Measurements from ENCODE around the gene GPI. TPM values are rescaled to one million over a fixed set of nuclear protein-coding genes. Genes with fewer than 3 reads are reported as not detected.

Gene GPI
- total RNA-seq, 1 experiment from 2014 or later, result 370 TPM

DNA sequence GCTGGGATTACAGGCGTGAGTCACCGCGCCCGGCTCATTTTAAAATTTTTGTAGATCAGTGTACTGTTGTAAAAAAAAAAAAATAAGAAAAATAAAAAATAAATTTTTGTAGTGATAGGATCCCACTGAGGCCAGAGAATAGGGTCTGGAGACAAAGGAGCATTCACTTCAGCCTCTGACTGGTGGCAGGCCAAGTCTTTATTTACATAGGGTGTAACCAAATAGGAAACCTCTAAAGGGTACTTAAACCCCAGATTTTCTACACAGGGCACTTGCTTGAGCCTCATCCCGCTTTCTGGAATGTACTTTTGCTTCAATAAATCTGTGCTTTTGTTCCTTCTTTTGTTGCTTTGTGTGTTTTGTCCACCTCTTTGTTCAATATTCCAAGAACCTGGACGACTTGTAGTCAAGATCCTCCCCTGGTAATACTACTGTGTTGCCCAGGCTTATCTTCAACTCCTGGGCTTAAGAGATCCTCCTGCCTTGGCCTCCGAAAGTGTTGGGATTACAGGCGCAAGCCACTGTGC is 37.1 kb downstream of the GPI start:
- 0 out of 2 replicates have a peak, but pooled peaks cover 3% of the 10 kb centered on the region for H3K4me1 ChIP-seq (ENCODE audit: control insufficient read depth, insufficient read depth, low read length)
- H3K9me3 ChIP-seq (ENCODE audit: control insufficient read depth, insufficient read depth, low read depth, low read length), result no peaks in the 10 kb centered on the region
- peaks cover 6% of the 10 kb centered on the region; the same call in 1 of the 2 replicates for H3K36me3 ChIP-seq (ENCODE audit: control insufficient read depth, insufficient read depth, low read length)
- ChIA-PET POLR2A (no interaction called here), CTCF (no interaction called here)
- no peak overlapping the region for H3K4me3 ChIP-seq (ENCODE audit: low read depth in 2 of 2, low read length in 2 of 2)
- intact Hi-C loops (cut with micrococcal nuclease; ENCODE audit: unreplicated experiment) (no loop called here), in situ Hi-C loops (cut with HindIII; ENCODE audit: low pct_unique_long_range_greater_than_20kb, low sequenced_read_pairs) (no loop called here)
- DNase-seq (ENCODE audit: low read depth, low spot score) (no peak), ATAC-seq (no peak)
- no peaks in the 10 kb centered on the region for H3K27me3 ChIP-seq (ENCODE audit: control insufficient read depth, insufficient read depth, low read length)
- TF ChIP-seq TCF7L2 (IDR thresholded peaks at IDR 0.05; ENCODE audit: low read depth, low read length) (no peak), SIN3A (IDR thresholded peaks at IDR 0.05; ENCODE audit: borderline replicate concordance, insufficient read depth, low read depth, low read length) (no peak), POLR2AphosphoS5 (IDR thresholded peaks at IDR 0.05; ENCODE audit: low read depth, low read length) (no peak)
- TF ChIP-seq, protein P1, sequence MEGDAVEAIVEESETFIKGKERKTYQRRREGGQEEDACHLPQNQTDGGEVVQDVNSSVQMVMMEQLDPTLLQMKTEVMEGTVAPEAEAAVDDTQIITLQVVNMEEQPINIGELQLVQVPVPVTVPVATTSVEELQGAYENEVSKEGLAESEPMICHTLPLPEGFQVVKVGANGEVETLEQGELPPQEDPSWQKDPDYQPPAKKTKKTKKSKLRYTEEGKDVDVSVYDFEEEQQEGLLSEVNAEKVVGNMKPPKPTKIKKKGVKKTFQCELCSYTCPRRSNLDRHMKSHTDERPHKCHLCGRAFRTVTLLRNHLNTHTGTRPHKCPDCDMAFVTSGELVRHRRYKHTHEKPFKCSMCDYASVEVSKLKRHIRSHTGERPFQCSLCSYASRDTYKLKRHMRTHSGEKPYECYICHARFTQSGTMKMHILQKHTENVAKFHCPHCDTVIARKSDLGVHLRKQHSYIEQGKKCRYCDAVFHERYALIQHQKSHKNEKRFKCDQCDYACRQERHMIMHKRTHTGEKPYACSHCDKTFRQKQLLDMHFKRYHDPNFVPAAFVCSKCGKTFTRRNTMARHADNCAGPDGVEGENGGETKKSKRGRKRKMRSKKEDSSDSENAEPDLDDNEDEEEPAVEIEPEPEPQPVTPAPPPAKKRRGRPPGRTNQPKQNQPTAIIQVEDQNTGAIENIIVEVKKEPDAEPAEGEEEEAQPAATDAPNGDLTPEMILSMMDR (IDR thresholded peaks at IDR 0.05), result no peak
- TF ChIP-seq, protein P2, sequence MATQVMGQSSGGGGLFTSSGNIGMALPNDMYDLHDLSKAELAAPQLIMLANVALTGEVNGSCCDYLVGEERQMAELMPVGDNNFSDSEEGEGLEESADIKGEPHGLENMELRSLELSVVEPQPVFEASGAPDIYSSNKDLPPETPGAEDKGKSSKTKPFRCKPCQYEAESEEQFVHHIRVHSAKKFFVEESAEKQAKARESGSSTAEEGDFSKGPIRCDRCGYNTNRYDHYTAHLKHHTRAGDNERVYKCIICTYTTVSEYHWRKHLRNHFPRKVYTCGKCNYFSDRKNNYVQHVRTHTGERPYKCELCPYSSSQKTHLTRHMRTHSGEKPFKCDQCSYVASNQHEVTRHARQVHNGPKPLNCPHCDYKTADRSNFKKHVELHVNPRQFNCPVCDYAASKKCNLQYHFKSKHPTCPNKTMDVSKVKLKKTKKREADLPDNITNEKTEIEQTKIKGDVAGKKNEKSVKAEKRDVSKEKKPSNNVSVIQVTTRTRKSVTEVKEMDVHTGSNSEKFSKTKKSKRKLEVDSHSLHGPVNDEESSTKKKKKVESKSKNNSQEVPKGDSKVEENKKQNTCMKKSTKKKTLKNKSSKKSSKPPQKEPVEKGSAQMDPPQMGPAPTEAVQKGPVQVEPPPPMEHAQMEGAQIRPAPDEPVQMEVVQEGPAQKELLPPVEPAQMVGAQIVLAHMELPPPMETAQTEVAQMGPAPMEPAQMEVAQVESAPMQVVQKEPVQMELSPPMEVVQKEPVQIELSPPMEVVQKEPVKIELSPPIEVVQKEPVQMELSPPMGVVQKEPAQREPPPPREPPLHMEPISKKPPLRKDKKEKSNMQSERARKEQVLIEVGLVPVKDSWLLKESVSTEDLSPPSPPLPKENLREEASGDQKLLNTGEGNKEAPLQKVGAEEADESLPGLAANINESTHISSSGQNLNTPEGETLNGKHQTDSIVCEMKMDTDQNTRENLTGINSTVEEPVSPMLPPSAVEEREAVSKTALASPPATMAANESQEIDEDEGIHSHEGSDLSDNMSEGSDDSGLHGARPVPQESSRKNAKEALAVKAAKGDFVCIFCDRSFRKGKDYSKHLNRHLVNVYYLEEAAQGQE (IDR thresholded peaks at IDR 0.05; ENCODE audit: insufficient read depth in 1 of 2, low read depth in 2 of 2, low read length in 1 of 2), result no peak
- no TSS peak for BruUV-seq (replicated peaks)
- no peak overlapping the region for H3K27ac ChIP-seq (ENCODE audit: low read length)

DNA sequence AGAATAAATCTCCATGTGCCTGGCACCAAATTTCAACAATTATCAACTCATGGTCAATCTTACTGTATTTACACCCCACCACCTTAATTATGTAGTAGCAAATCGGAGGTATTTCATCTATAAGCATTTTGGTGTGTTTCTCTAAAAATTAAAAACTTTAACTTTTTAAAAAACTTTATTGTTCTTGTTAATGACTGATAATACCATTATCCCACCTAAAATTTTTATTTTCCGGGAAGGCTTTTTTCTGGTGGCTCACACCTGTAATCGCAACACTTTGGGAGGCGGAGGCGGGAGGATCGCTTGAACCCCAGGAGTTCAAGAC is 38.8 kb downstream of the GPI start:
- BruUV-seq (replicated peaks), result no TSS peak
- H3K27me3 ChIP-seq (ENCODE audit: control insufficient read depth, insufficient read depth, low read length), result no peaks in the 10 kb centered on the region
- H3K36me3 ChIP-seq (ENCODE audit: control insufficient read depth, insufficient read depth, low read length), result peaks cover 6% of the 10 kb centered on the region; the same call in 1 of the 2 replicates
- DNase-seq (ENCODE audit: low read depth, low spot score) (no peak), ATAC-seq (peak; percentile 37; the same call in 1 of the 2 replicates)
- H3K9me3 ChIP-seq (ENCODE audit: control insufficient read depth, insufficient read depth, low read depth, low read length), result no peaks in the 10 kb centered on the region
- POLR2A ChIA-PET, result no interaction called here
- in situ Hi-C loops (cut with HindIII; ENCODE audit: low pct_unique_long_range_greater_than_20kb, low sequenced_read_pairs), result no loop called here
- 0 out of 2 replicates have a peak, but pooled peaks cover 3% of the 10 kb centered on the region for H3K4me1 ChIP-seq (ENCODE audit: control insufficient read depth, insufficient read depth, low read length)
- peak overlapping the region; percentile 74 to 79 for H3K4me3 ChIP-seq (ENCODE audit: low read depth in 2 of 2, low read length in 2 of 2)
- CTCF ChIA-PET, result no interaction called here
- TF ChIP-seq POLR2AphosphoS5 (IDR thresholded peaks at IDR 0.05; ENCODE audit: low read depth, low read length) (no peak), SIN3A (IDR thresholded peaks at IDR 0.05; ENCODE audit: borderline replicate concordance, insufficient read depth, low read depth, low read length) (no peak), TCF7L2 (IDR thresholded peaks at IDR 0.05; ENCODE audit: low read depth, low read length) (no peak)
- TF ChIP-seq, protein P1 (IDR thresholded peaks at IDR 0.05), result no peak
- TF ChIP-seq, protein P2 (IDR thresholded peaks at IDR 0.05; ENCODE audit: insufficient read depth in 1 of 2, low read depth in 2 of 2, low read length in 1 of 2), result no peak
- peak overlapping the region; percentile 86 for H3K27ac ChIP-seq (ENCODE audit: low read length)
- intact Hi-C loops (cut with micrococcal nuclease; ENCODE audit: unreplicated experiment), result no loop called here

All from Panc1 (cell line).